GM10248 (cell line): ENCODE measurements around the gene CIAO2B.

ENCODE experiments used
- CTCF ChIA-PET: fragments of 300-600 bp; sonication (Branson Sonifier 250); formaldehyde crosslinking; extraction: SDS; loops from one replicate; lab custom pipeline; 2021; ENCODE audit warnings: antibody characterized with exemption; lab: Yijun Ruan, JAX
- POLR2A ChIA-PET: fragments of 350-650 bp; sonication (Branson Sonifier 250); formaldehyde crosslinking; extraction: SDS; loops from one replicate; lab custom pipeline; 2020; ENCODE audit warnings: antibody characterized with exemption; lab: Yijun Ruan, JAX
- DNase-seq: peaks from one replicate; pipeline ENCODE4 v3.0.0; 2012; ENCODE audit errors: extremely low spot score
- TF ChIP-seq, protein P1 (sequence below): IDR thresholded peaks from 2 replicates; pipeline ENCODE4 v1.5.1; 2012; ENCODE audit warnings: mild to moderate bottlenecking, low read depth; ENCODE audit errors: extremely low read depth, missing control alignments, control extremely low read depth

Gene CIAO2B

GRCh38 chr16:66913081-66913480 lies 21.1 kb downstream of the CIAO2B start:
- ChIA-PET POLR2A (no interaction called here), CTCF (interaction anchor here (0.9 to 2.6 kb wide), 3 partner anchors 10 to 18 kb away, joined by 3 to 6 read pairs (median 5); no protein-coding TSS in a partner anchor)
- TF ChIP-seq, protein P1, sequence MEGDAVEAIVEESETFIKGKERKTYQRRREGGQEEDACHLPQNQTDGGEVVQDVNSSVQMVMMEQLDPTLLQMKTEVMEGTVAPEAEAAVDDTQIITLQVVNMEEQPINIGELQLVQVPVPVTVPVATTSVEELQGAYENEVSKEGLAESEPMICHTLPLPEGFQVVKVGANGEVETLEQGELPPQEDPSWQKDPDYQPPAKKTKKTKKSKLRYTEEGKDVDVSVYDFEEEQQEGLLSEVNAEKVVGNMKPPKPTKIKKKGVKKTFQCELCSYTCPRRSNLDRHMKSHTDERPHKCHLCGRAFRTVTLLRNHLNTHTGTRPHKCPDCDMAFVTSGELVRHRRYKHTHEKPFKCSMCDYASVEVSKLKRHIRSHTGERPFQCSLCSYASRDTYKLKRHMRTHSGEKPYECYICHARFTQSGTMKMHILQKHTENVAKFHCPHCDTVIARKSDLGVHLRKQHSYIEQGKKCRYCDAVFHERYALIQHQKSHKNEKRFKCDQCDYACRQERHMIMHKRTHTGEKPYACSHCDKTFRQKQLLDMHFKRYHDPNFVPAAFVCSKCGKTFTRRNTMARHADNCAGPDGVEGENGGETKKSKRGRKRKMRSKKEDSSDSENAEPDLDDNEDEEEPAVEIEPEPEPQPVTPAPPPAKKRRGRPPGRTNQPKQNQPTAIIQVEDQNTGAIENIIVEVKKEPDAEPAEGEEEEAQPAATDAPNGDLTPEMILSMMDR, result no peak
- no peak for DNase-seq

GRCh38 chr16:66911801-66912200 lies 22.4 kb downstream of the CIAO2B start:
- CTCF ChIA-PET, result interaction anchor here (1.3 to 2.6 kb wide), 4 partner anchors 9 to 22 kb away, joined by 3 to 6 read pairs (median 4); partner anchors contain the start of genes CIAO2B and RRAD

GRCh38 chr16:66911112-66911511 lies 23.1 kb downstream of the CIAO2B start:
- DNase-seq, result no peak
- CTCF ChIA-PET, result interaction anchor here (1.3 to 2.6 kb wide), 10 partner anchors 8 to 42 kb away, joined by 3 to 11 read pairs (median 4); partner anchors contain the start of genes CIAO2B, PDP2 and RRAD
- POLR2A ChIA-PET, result interaction anchor here (0.6 kb wide), 1 partner anchor 51 kb away, joined by 5 read pairs; no protein-coding TSS in a partner anchor
- TF ChIP-seq, protein P1, result no peak

More at GRCh38 chr16:66911801-66912200, 22.4 kb downstream of the CIAO2B start:
- TF ChIP-seq, protein P1, result no peak
- POLR2A ChIA-PET, result no interaction called here
- no peak for DNase-seq

GRCh38 chr16:66910175-66910940 lies 23.8 kb downstream of the CIAO2B start:
- DNase-seq, result no peak
- ChIA-PET POLR2A (no interaction called here), CTCF (interaction anchor here (0.7 to 2.3 kb wide), 12 partner anchors 8 to 41 kb away, joined by 3 to 11 read pairs (median 4); partner anchors contain the start of genes CDH16, PDP2 and RRAD)
- TF ChIP-seq, protein P1, result no peak

DNA sequence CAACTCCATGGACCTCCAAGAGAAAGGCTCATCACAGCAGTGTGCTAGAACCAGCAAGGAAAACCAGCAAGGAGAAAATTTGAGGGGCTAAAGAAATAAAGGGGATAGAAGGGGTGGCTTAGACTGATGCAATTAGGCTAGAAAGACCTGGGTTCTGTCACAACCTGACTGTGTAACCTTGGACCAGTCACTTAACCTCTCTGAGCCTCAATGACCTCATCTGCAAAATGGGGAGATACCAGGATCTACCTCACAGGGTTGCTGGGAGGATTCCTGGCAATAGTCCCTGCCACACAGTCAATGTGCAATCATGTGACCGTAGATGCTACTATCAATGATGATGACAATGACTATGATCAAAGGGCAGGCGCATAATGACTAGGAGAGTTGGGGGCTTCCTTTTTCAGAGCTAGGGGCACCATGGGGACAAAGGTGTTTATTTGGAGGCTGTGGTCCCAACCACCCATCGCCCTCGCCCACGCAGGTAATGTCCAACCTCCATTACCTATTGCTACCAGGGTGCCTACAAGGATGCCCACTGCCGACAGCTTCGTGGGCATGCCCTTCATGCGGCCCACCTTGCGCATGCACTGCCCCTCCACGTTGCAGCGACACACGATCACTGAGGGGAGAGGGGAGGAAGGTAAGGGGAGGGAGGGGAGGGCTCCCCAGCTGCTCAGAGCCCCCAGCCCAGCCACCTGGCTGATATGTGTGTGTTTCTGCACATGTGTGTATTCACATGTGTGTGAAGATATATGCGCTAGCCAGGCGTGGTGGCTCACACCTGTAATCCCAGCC lies 25.2 kb downstream of the CIAO2B start:
- ChIA-PET POLR2A (no interaction called here), CTCF (interaction anchor here (1.0 to 5.9 kb wide), 8 partner anchors 8 to 40 kb away, joined by 3 to 33 read pairs (median 6); partner anchors contain the start of genes CDH16 and PDP2)
- no peak for DNase-seq
- TF ChIP-seq, protein P1, result no peak

DNA sequence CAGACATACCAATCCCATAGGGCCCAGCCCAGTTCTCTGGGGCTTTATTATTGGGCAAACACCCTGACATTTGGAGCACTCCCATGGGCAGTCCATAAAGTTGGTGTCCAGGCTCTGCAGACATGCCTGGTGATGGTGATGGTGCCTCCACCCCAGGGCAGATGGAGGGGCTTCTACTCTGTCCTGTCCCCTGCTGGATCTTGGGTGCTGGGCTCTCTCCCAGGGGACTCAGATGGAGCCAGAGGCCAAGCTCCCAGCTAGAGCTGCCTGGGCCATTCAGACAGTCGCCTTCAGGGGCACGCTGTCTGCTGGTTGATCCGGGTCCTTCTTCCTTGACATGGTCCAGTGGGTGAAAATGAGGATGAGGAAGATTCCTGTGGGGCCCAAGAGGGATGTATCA lies 26.1 kb downstream of the CIAO2B start:
- ChIA-PET CTCF (interaction anchor here (1.5 to 5.9 kb wide), 2 partner anchors 10 to 13 kb away, joined by 3 to 33 read pairs; partner anchors contain the start of gene CDH16), POLR2A (no interaction called here)
- no peak for DNase-seq
- TF ChIP-seq, protein P1, result no peak
